ENCODE data around the gene ICAM5.

The ICAM5 gene

GRCh38 chr19:10344780-10345179 lies 55.0 kb downstream of the ICAM5 start:
- DNase-seq (ENCODE audit: low read depth), result no peak

Measured in stimulated activated CD8-positive, alpha-beta memory T cell treated with anti-CD3 and anti-CD28 coated beads, Interleukin-12 subunit alpha, Interleukin-12 subunit beta, amount 100 ng/mL, for 4 hours (primary cell).